SK-N-SH (cell line): Measurements from ENCODE around the gene C1QL4. TPM values are rescaled to one million over a fixed set of nuclear protein-coding genes. Genes with fewer than 3 reads are reported as not detected.
A peak's percentile ranks its signal among the peaks of the same experiment; 100 is the strongest.
"Not testable (repeated sequence)": the region's sequence is repeated elsewhere in the genome, so short reads cannot be mapped to it uniquely, and the experiment has no call there.

ENCODE experiments used
- CTCF ChIA-PET: fragments of 300-600, 350-600 bp; formaldehyde crosslinking; extraction: SDS; loops from one replicate; lab custom pipeline; 2021; lab: Yijun Ruan, JAX
- POLR2A ChIA-PET: fragments of 350-600 bp; sonication (Branson Sonifier 250); formaldehyde crosslinking; extraction: SDS; loops from one replicate; lab custom pipeline; 2020; ENCODE audit warnings: antibody characterized with exemption, inconsistent platforms; lab: Yijun Ruan, JAX
- DNase-seq: peaks from one replicate; pipeline ENCODE4 v3.0.0; 2012
- H2AFZ ChIP-seq: fragments of 200-600 bp; sonication (generic); 2 replicates; pipeline ENCODE4 v1.8.1; 2016; ENCODE audit warnings: antibody characterized with exemption, mild to moderate bottlenecking, low read depth
- H3F3A ChIP-seq: fragments of 200-600 bp; sonication (generic); replicated peaks from 2 replicates; pipeline ENCODE3; 2016; ENCODE audit warnings: antibody characterized with exemption, mild to moderate bottlenecking; ENCODE audit not compliant: insufficient read depth
- H3K27ac ChIP-seq, 2 experiments: fragments of 200-500 bp in 1 of 2; fragments of 200-600 bp in 1 of 2; sonication (Bioruptor generic) in 1 of 2; sonication (generic), shearing (Covaris generic) in 1 of 2; 2 replicates each; pipeline versions ENCODE4 v1.5.1 to v1.6.1; 2014 to 2016; ENCODE audit warnings: low read depth in 2 of 2, inconsistent platforms in 1 of 2, low read length in 1 of 2, mild to moderate bottlenecking in 1 of 2, mixed read lengths in 1 of 2
- H3K27me3 ChIP-seq: fragments of 200-600 bp; sonication (generic), shearing (Covaris generic); 2 replicates; pipeline ENCODE4 v1.6.1; 2016; ENCODE audit warnings: mixed run types; ENCODE audit not compliant: insufficient read depth
- H3K36me3 ChIP-seq, 2 experiments: fragments of 200-500 bp in 1 of 2; fragments of 200-600 bp in 1 of 2; sonication (Bioruptor generic) in 1 of 2; sonication (generic) in 1 of 2; replicated peaks in 1 of 2; 2 replicates each; pipeline versions ENCODE3 to v1.5.1; 2014 to 2016; ENCODE audit warnings: low read length in 1 of 2, mild to moderate bottlenecking in 1 of 2; ENCODE audit not compliant: insufficient read depth in 2 of 2, control insufficient read depth in 1 of 2
- H3K4me1 ChIP-seq, 2 experiments: fragments of 200-500 bp in 1 of 2; fragments of 200-600 bp in 1 of 2; sonication (Bioruptor generic) in 1 of 2; sonication (generic), shearing (Covaris generic) in 1 of 2; 2 replicates each; pipeline versions ENCODE4 v1.5.1 to v1.6.1; 2014 to 2016; ENCODE audit warnings: low read depth in 1 of 2, low read length in 1 of 2, mixed run types in 1 of 2; ENCODE audit not compliant: insufficient read depth in 2 of 2, control insufficient read depth in 1 of 2
- H3K4me2 ChIP-seq: fragments of 200-600 bp; sonication (generic), shearing (Covaris generic); 2 replicates; pipeline ENCODE4 v1.6.1; 2017; ENCODE audit warnings: mixed run types
- H3K4me3 ChIP-seq, 2 experiments: fragments of 200-500 bp in 1 of 2; fragments of 200-600 bp in 1 of 2; sonication (Bioruptor generic) in 1 of 2; sonication (generic), shearing (Covaris generic) in 1 of 2; 2 replicates each; pipeline versions ENCODE4 v1.5.1 to v1.8.1; 2014 to 2016; ENCODE audit warnings: low read depth in 2 of 2, inconsistent platforms in 1 of 2, low read length in 1 of 2, mild to moderate bottlenecking in 1 of 2, mixed read lengths in 1 of 2, moderate library complexity in 1 of 2
- H3K79me2 ChIP-seq: fragments of 200-600 bp; sonication (generic); 2 replicates; pipeline ENCODE4 v1.8.1; 2017; ENCODE audit warnings: mild to moderate bottlenecking; ENCODE audit not compliant: insufficient read depth
- H3K9ac ChIP-seq: fragments of 200-600 bp; sonication (generic); 2 replicates; pipeline ENCODE4 v1.6.1; 2017; ENCODE audit warnings: mixed run types
- H3K9me2 ChIP-seq: fragments of 200-600 bp; sonication (generic); 2 replicates; pipeline ENCODE4 v1.6.1; 2017; ENCODE audit warnings: mixed run types
- H3K9me3 ChIP-seq: fragments of 200-600 bp; sonication (generic); 2 replicates; pipeline ENCODE4 v1.6.1; 2017; ENCODE audit warnings: mixed run types, mild to moderate bottlenecking, moderate library complexity
- H4K20me1 ChIP-seq: fragments of 200-600 bp; sonication (generic); 2 replicates; pipeline ENCODE4 v1.6.1; 2017; ENCODE audit warnings: mild to moderate bottlenecking, mixed run types; ENCODE audit not compliant: insufficient read depth
- EZH2phosphoT487 ChIP-seq: fragments of 200-600 bp; sonication (generic); IDR thresholded peaks from 2 replicates; pipeline ENCODE4 v1.6.1; 2017; ENCODE audit warnings: low read depth, mixed run types, mild to moderate bottlenecking, antibody characterized with exemption, moderate library complexity, borderline replicate concordance
- FOSL2 ChIP-seq: IDR thresholded peaks from 2 replicates; pipeline ENCODE4 v1.4.0; 2012; ENCODE audit warnings: low read depth, mild to moderate bottlenecking, moderate library complexity, borderline replicate concordance
- FOXJ3 ChIP-seq: sonication (generic); formaldehyde crosslinking; IDR thresholded peaks from 2 replicates; pipeline ENCODE4 v1.5.1; 2020; ENCODE audit warnings: mild to moderate bottlenecking, missing genetic modification reagents
- FOXM1 ChIP-seq: IDR thresholded peaks from 2 replicates; pipeline ENCODE4 v1.4.0; 2012; ENCODE audit warnings: low read depth, mild to moderate bottlenecking
- GABPA ChIP-seq: IDR thresholded peaks from 2 replicates; pipeline ENCODE4 v1.4.0; 2012; ENCODE audit warnings: low read depth, mild to moderate bottlenecking
- GATA2 ChIP-seq: sonication (generic); formaldehyde crosslinking; IDR thresholded peaks from 2 replicates; pipeline ENCODE4 v1.5.0; 2020; ENCODE audit warnings: mild to moderate bottlenecking, missing genetic modification reagents
- MEF2A ChIP-seq: IDR thresholded peaks from 2 replicates; pipeline ENCODE4 v1.4.0; 2012; ENCODE audit warnings: low read depth, borderline replicate concordance
- NFIC ChIP-seq: IDR thresholded peaks from 2 replicates; pipeline ENCODE4 v1.4.0; 2012; ENCODE audit warnings: borderline replicate concordance
- NRF1 ChIP-seq: IDR thresholded peaks from 2 replicates; pipeline ENCODE4 v1.6.1; 2012; ENCODE audit warnings: low read depth, mild to moderate bottlenecking, low read length
- POLR2AphosphoS5 ChIP-seq: IDR thresholded peaks from 2 replicates; pipeline ENCODE4 v1.6.1; 2012; ENCODE audit warnings: low read depth, low read length
- RAD21 ChIP-seq: IDR thresholded peaks from 2 replicates; pipeline ENCODE4 v1.6.1; 2012; ENCODE audit warnings: mild to moderate bottlenecking, low read length
- RFX5 ChIP-seq: IDR thresholded peaks from 2 replicates; pipeline ENCODE4 v1.6.1; 2012; ENCODE audit warnings: mild to moderate bottlenecking, improper control_type of control experiment, low read length
- SIN3A ChIP-seq: IDR thresholded peaks from 2 replicates; pipeline ENCODE4 v1.6.1; 2012; ENCODE audit warnings: low read depth, mild to moderate bottlenecking, low read length, moderate library complexity, borderline replicate concordance
- SMC3 ChIP-seq: IDR thresholded peaks from 2 replicates; pipeline ENCODE4 v1.6.1; 2012; ENCODE audit warnings: low read depth, low read length, improper control_type of control experiment
- TCF12 ChIP-seq: IDR thresholded peaks from 2 replicates; pipeline ENCODE4 v1.4.0; 2012
- USF2 ChIP-seq: fragments of 150-350 bp; IDR thresholded peaks from 2 replicates; pipeline ENCODE4 v1.6.1; 2017; ENCODE audit warnings: antibody characterized with exemption, low read length, low read depth, borderline replicate concordance
- YY1 ChIP-seq: IDR thresholded peaks from 2 replicates; pipeline ENCODE4 v1.4.0; 2012; ENCODE audit warnings: low read depth, mild to moderate bottlenecking
- WGBS: methylation state at CpG from one replicate; pipeline ENCODE4 v1.1.6; 2017; ENCODE audit warnings: low lambda C conversion rate; 5-methylcytosine and 5-hydroxymethylcytosine counted together
- polyA plus RNA-seq, 3 experiments: library from polyadenylated mRNA; depleted of rRNA; stranded (reverse); fragments of >200 nt; gene quantifications; 2 replicates each; pipeline ENCODE4 v1.2.3, GENCODE V29; 2012
- TF ChIP-seq, protein P1 (sequence below): fragments of 150-350 bp; IDR thresholded peaks from 2 replicates; pipeline ENCODE4 v1.6.1; 2016; ENCODE audit warnings: mild to moderate bottlenecking, low read depth, low read length
- TF ChIP-seq, protein P2 (sequence below): IDR thresholded peaks from 2 replicates; pipeline ENCODE4 v1.4.0; 2012; ENCODE audit warnings: low read depth, borderline replicate concordance
- TF ChIP-seq, protein P3 (sequence below): IDR thresholded peaks from 2 replicates; pipeline ENCODE4 v1.4.0; 2012; ENCODE audit warnings: low read depth

The C1QL4 gene
- polyA plus RNA-seq, 1 of the 3 experiments (the other 2 are of a cell fraction) = 14.6 TPM

GRCh38 chr12:49336645-49337584, at the start of gene C1QL4 (continued):
- TF ChIP-seq FOXM1 = no peak
- peak; percentile 84; the same call in 1 of the 2 replicates for TF ChIP-seq POLR2AphosphoS5
- no peak for TF ChIP-seq NRF1
- no peak for TF ChIP-seq TCF12
- TF ChIP-seq RFX5 = no peak
- no peak for TF ChIP-seq MEF2A
- no peak for TF ChIP-seq EZH2phosphoT487
- TF ChIP-seq SIN3A = no peak; the same call in 1 of the 2 replicates
- TF ChIP-seq GATA2 (CRISPR knock-in tag) = no peak
- no peak for TF ChIP-seq FOXJ3 (CRISPR knock-in tag)
- peak; percentile 52 for TF ChIP-seq RAD21
- no peak for TF ChIP-seq FOSL2
- TF ChIP-seq NFIC = no peak
- TF ChIP-seq YY1 = no peak
- TF ChIP-seq SMC3 = peak; percentile 47; the same call in 1 of the 2 replicates
- TF ChIP-seq GABPA = no peak

GRCh38 chr12:49380184-49380583, 43.2 kb upstream of the C1QL4 start:
- H3K9me2 ChIP-seq, H3K27ac ChIP-seq, DNase-seq, CTCF ChIA-PET, H3K4me3 ChIP-seq, H3K4me2 ChIP-seq, H3K27me3 ChIP-seq, H2AFZ ChIP-seq, H3K9ac ChIP-seq, POLR2A ChIA-PET, H3K9me3 ChIP-seq: not testable (repeated sequence)
- peaks cover 100% of the 10 kb centered on the region for H3K79me2 ChIP-seq
- H4K20me1 ChIP-seq = peaks cover 92% of the 10 kb centered on the region
- H3K36me3 ChIP-seq = peaks cover 0 to 20% of the 10 kb centered on the region in 2 experiments
- peaks cover 0 to 11% of the 10 kb centered on the region in 2 experiments; a peak in 1 of 4 replicates for H3K4me1 ChIP-seq
- 97% methylated on average over 9 of the region's 9 CpGs for WGBS
- H3F3A ChIP-seq = peaks cover 15% of the 10 kb centered on the region

DNA sequence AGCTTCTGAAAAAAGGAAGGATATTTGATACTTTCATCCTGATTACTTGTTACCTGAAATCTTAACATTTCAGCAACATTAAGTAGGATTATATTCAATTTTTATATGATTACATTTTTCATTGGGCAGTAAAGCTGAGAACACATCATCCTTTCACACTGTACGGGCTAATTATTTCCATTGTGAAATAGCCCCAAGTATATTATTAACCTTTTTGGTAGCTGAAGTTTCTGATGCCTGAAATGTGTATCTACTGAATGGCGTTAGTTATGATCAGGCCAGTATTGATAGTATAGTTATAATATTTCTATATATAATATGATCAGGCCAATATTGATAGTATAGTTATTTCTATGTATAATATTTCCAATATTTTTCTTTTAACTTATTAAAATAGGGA, 40.4 kb upstream of the C1QL4 start:
- H3K9ac ChIP-seq = no peak overlapping the region
- H3K36me3 ChIP-seq = peaks cover 0 to 18% of the 10 kb centered on the region in 2 experiments
- ChIA-PET CTCF (interaction anchor here (0.8 to 3.7 kb wide), 5 partner anchors 9 to 203 kb away, joined by 3 to 12 read pairs (median 5); partner anchors contain the start of gene DNAJC22), POLR2A (interaction anchor here (0.8 kb wide), 1 partner anchor 9 kb away, joined by 3 read pairs; no protein-coding TSS in a partner anchor)
- no peak overlapping the region for H3K27ac ChIP-seq
- WGBS = 83% methylated on average over 2 of the region's 2 CpGs
- no peak overlapping the region for H2AFZ ChIP-seq
- no peaks in the 10 kb centered on the region for H3K9me2 ChIP-seq
- H3K4me3 ChIP-seq = no peak overlapping the region
- H3K4me1 ChIP-seq = peaks cover 0 to 11% of the 10 kb centered on the region in 2 experiments; a peak in 1 of 4 replicates
- DNase-seq = no peak
- H3F3A ChIP-seq = peaks cover 10% of the 10 kb centered on the region
- peaks cover 100% of the 10 kb centered on the region for H3K79me2 ChIP-seq
- H4K20me1 ChIP-seq = peaks cover 92% of the 10 kb centered on the region
- no peaks in the 10 kb centered on the region for H3K27me3 ChIP-seq
- no peak overlapping the region for H3K4me2 ChIP-seq
- H3K9me3 ChIP-seq = no peaks in the 10 kb centered on the region
- no peak for TF ChIP-seq NRF1
- TF ChIP-seq POLR2AphosphoS5 = no peak
- TF ChIP-seq, protein P1, sequence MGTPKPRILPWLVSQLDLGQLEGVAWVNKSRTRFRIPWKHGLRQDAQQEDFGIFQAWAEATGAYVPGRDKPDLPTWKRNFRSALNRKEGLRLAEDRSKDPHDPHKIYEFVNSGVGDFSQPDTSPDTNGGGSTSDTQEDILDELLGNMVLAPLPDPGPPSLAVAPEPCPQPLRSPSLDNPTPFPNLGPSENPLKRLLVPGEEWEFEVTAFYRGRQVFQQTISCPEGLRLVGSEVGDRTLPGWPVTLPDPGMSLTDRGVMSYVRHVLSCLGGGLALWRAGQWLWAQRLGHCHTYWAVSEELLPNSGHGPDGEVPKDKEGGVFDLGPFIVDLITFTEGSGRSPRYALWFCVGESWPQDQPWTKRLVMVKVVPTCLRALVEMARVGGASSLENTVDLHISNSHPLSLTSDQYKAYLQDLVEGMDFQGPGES = no peak
- no peak for TF ChIP-seq FOSL2
- no peak for TF ChIP-seq RAD21
- TF ChIP-seq FOXM1 = no peak
- TF ChIP-seq USF2 = no peak
- no peak for TF ChIP-seq GATA2 (CRISPR knock-in tag)
- TF ChIP-seq, protein P2, sequence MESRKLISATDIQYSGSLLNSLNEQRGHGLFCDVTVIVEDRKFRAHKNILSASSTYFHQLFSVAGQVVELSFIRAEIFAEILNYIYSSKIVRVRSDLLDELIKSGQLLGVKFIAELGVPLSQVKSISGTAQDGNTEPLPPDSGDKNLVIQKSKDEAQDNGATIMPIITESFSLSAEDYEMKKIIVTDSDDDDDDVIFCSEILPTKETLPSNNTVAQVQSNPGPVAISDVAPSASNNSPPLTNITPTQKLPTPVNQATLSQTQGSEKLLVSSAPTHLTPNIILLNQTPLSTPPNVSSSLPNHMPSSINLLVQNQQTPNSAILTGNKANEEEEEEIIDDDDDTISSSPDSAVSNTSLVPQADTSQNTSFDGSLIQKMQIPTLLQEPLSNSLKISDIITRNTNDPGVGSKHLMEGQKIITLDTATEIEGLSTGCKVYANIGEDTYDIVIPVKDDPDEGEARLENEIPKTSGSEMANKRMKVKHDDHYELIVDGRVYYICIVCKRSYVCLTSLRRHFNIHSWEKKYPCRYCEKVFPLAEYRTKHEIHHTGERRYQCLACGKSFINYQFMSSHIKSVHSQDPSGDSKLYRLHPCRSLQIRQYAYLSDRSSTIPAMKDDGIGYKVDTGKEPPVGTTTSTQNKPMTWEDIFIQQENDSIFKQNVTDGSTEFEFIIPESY = no peak
- TF ChIP-seq, protein P3, sequence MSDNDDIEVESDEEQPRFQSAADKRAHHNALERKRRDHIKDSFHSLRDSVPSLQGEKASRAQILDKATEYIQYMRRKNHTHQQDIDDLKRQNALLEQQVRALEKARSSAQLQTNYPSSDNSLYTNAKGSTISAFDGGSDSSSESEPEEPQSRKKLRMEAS = no peak
- TF ChIP-seq RFX5 = no peak
- TF ChIP-seq MEF2A = no peak
